Hematopoietic multipotent progenitor cell (in vitro differentiated cells): Measurements from ENCODE around the gene SIK2. TPM values are rescaled to one million over a fixed set of nuclear protein-coding genes. Genes with fewer than 3 reads are reported as not detected.
"Not testable (repeated sequence)": the region's sequence is repeated elsewhere in the genome, so short reads cannot be mapped to it uniquely, and the experiment has no call there.

Experiments used
- DNase-seq, 3 donors: peaks; one replicate each; pipeline ENCODE4 v3.0.0-alpha.2; 2011 to 2015; ENCODE audit warnings: low read depth in 2 of 3, low spot score in 2 of 3
- total RNA-seq: library from RNA; depleted of rRNA; stranded (reverse); fragments of >200 nt; gene quantifications from one replicate; pipeline ENCODE4 v1.2.3, GENCODE V29; 2012

SIK2 gene
- total RNA-seq, 1 donor = 8.1 TPM

- no peak for DNase-seq
Observed at GRCh38 chr11:111617286-111617685, 15.0 kb downstream of the SIK2 start.

- no peak for DNase-seq
Observed at GRCh38 chr11:111620518-111620917, 18.3 kb downstream of the SIK2 start.

GRCh38 chr11:111623527-111624030 lies 21.3 kb downstream of the SIK2 start:
- DNase-seq = no peak

DNA sequence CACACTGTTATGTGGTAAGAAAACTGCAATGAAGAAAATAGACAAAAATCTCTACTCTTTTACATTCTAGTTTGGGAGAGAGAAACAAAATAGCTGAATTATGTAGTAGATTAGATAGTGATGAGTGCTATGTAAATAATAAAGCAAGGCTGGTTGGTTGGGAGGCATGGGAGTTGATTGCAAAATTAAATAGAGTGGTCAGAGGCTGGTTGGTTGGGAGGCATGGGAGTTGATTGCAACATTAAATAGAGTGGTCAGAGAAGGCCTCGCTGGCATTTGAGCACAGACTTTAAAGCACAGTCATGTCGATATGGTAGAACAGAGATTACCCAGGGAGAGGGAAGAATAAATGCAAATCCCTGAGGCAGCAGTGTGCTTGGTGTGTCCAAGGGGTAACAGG lies 22.4 kb downstream of the SIK2 start:
- DNase-seq = no peak

GRCh38 chr11:111627591-111627990 lies 25.3 kb downstream of the SIK2 start:
- DNase-seq = no peak

DNA sequence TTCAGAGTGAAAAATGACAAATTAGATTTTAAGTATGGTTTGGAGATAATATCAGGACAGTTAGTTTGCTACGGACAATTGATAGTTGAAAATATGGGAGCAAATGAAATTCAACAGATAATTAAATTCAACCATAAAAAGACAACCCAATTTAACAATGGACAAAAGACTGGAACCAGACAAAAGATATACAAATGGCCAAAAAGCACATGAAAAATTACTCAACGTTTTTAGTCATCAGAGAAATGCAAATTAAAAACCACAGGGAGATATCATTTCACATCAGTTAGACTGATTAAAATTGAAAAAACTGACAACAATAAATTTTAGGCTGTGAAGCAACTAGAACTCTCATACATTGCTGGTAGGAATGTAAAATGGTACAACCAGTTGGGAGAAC lies 27.2 kb downstream of the SIK2 start:
- DNase-seq = no peak

GRCh38 chr11:111631024-111631665 lies 28.9 kb downstream of the SIK2 start:
- DNase-seq = no peak

DNA sequence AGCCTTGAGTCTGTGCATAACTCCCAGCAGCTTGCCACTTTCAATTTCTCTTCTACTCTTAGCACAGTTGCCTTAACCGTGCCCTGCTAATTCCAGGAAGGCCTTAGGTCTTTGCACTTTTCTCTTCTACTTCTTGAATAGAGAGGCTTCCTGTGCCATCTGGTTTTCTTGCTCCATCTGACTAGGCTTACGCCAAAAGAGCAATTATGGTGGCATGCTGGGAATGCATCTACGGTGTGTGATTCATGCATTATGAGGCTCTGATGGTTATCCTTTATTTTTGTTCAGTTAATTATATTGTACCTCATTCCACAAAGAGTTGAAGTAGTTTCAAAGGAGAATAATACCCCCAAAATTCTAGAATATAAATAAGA lies 29.4 kb downstream of the SIK2 start:
- no peak for DNase-seq

DNA sequence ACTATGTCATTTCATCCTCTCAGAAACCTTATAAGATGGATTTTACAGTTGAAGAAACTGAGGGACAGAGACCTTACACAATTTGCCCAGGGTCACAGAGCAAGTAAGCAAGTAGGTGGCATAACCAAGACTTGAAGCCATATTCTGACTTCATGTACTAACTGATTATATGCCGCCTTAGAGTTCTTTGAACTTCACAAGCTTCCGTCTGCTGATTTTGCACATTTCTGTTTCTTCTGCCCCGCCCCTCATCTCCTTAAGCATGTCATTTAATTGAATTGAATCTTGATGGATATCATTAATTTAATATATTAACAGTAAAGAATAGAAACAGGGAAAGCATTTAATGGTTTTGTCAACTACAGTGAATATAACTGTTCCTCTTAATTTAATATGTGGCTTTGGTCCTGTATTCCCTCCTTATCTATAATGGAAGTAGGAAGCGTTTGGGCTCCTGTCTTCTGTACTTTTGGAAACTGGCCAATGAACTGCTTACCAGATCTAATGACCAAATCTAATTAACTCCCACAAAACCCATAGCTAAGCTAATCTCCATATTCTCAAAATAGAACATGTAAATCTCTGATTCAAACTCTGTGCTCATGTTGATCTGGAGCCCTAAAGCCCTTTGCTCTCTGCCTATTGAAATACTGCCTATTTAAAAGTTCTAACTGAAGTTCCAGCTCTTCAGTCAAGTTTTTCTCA lies 30.4 kb downstream of the SIK2 start:
- DNase-seq = no peak

- no peak for DNase-seq
Observed at GRCh38 chr11:111633248-111633647, 31.0 kb downstream of the SIK2 start.

DNA sequence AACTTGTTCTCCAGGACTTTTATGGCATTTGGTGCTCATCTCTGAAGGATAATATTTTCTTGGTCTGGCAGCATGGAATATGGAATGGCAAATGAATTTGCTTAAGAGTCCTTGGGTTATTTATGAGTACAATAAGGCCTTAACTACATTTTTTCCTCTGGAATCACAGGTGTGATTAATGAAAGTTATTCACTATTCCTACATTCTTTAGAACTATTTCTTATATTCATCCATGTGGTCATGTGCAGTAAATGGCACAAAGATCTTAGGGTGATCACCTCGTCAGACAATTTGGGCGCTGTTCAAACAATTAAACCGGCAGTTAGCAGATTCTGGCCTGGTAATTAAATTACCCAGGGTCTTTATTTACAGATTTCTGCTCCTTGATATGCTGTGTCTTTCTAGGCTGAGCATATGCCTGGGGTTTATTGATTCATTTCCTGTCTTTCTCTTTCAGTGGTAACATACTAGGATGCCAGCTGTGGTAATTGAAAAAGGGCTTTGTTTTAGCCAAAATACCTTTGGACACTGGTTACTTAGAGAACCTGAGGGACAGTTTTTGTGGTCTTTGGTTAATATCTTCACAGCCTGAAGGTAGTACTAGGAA lies 31.6 kb downstream of the SIK2 start:
- DNase-seq = peak in 2 of 3 donors; percentile 1 to 10

GRCh38 chr11:111634981-111635705 lies 32.9 kb downstream of the SIK2 start:
- DNase-seq = no peak

- DNase-seq = no peak
Observed at GRCh38 chr11:111635706-111636045, 33.4 kb downstream of the SIK2 start.

DNA sequence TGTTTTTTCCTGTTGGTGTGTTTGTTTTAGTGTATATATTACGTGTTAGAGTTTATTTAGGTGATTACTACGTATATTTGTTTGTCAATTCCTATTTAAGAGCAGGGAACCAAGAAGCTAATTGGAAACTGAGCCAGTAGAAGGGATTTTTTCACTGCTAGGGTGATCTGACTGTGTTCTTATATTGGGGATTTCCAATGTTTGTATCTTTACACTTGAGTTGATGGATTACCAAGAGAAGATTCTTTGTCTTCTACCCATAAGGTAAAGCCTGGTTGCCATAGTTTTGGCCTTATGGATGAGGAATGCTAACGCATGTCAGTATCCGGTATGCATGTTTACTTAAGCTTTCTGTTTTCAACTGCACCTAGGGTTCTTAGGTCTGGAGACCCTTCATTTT lies 35.6 kb downstream of the SIK2 start:
- DNase-seq = no peak

DNA sequence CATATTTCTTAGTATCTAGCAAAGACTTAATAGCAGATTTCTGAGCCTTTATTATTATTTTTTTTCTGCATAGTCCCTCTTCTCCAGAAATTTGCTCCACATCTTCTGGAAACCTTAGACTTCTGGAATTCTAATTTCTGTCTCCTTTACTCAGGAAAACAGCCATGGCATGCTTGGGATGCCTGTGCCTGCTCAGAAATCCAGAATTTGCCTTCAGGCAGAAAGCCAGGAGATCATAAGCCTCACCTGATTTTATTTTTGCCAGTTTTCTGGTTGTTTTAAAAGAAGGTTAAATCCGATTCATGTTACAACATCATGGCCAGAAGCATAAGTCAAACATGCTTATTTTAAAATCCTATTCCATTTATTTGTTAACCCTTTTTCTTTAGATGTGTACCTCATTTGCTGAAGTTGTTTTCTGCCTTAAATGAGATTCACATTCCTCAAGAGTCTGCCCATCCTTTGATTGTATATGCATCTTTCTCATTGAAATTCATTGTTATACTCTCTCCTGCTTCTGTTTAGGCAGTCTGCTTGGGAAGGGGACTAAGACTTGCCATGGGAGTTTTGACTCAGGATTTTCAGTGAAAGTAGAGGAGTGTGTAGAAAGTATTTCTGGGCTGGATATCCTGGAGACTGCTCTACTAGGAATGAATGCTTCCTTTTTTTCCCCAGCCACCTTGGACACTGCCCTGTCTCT lies 37.1 kb downstream of the SIK2 start:
- no peak for DNase-seq

DNA sequence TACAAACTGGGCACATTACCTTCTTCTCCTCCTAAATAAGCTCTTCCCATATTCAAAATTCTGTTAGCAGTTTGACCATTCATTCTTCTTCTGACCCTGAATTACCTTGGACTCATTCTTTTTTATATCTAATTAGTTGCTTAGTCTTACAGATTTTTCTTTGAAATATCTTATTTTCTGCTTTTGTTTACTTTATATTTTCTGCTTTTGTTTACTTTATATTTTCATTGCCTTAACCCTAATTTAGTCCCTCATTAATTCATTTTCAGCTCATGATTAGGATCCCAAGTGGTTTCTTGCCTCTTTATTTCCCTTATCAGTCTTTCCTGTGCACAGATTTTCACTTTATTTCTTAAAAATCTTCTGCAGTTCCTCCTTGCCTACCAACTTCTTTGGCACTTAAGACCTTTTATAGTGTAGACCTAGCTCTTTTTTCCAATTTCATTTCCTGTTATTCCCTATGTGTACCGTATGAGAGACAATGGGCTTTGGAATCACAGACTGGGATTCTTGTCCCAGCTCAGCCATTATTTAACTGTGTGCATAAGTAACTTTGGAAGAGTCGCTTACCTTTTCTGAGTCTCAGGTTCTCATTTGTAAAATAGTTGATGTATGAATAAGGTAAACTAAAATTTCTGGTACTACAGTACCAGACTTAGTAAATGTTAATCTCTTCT lies 39.2 kb downstream of the SIK2 start:
- no peak for DNase-seq

DNA sequence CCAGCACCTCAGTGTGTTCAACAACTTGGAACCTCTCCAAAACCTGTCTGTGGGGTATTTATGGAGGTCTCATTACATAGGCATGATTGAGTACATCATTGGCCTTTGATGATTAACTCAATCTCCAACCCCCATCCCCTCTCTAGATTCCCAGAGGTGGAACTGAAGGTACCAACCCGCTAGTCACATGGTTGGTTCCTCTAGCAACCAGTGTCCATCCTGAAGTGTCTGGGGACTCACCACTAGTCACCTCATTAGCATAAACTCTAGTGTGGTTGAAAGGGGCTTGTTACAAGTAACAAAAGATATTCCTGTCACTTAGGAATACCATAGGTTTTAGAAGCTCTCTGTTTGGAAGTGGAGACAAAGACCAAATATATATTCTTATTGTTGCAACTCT lies 40.3 kb downstream of the SIK2 start:
- no peak for DNase-seq

DNA sequence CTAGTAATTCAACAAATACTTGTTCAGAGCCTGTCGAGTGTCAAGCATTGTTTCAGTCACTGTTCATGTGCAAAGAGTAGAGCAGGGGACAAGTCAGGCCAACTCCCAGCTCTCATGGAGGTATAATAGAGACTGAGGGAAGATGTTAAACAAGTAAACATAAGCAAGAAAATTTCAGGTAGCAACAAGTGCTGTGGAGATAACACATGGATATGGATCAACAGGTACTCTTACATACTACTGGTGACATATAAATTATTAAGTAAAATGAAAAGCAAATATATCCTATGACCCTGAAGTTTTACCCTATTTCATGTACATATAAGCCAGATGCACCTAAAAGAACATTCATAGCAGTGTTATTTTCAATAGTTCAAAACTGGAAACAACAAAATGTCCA lies 42.7 kb downstream of the SIK2 start:
- no peak for DNase-seq

GRCh38 chr11:111645657-111646316 lies 43.5 kb downstream of the SIK2 start:
- DNase-seq = no peak

- not testable (repeated sequence) for DNase-seq
Observed at GRCh38 chr11:111651336-111651735, 49.1 kb downstream of the SIK2 start.
